WTC11 (cell line): ENCODE results near the gene RHOF. TPM values are rescaled to one million over a fixed set of nuclear protein-coding genes. Genes with fewer than 3 reads are reported as not detected.

ENCODE experiments used
- ATAC-seq: fragments of 200-7000 bp; cut with Tn5 transposase; 2 replicates; pipeline ENCODE4 v1.10.0; 2021; ENCODE audit warnings: mild to moderate bottlenecking, moderate library complexity
- CTCF ChIA-PET: fragments of 300-600 bp; sonication (Branson Sonifier 250); formaldehyde crosslinking; loops from one replicate; lab custom pipeline; 2021; ENCODE audit warnings: antibody characterized with exemption; lab: Charles Lee
- POLR2A ChIA-PET: fragments of 350-600 bp; sonication (Branson Sonifier 250); formaldehyde crosslinking; loops from one replicate; lab custom pipeline; 2021; ENCODE audit warnings: antibody characterized with exemption; lab: Charles Lee
- DNase-seq: peaks from one replicate; pipeline ENCODE4 v3.0.0; 2021; ENCODE audit warnings: low spot score
- H3K27ac Mint-ChIP-seq: 2 replicates; pipeline ENCODE4 v1.8.0; 2021; ENCODE audit warnings: mixed read lengths
- H3K27me3 Mint-ChIP-seq: 2 replicates; pipeline ENCODE4 v1.8.0; 2021; ENCODE audit warnings: low read depth, mild to moderate bottlenecking, moderate library complexity, mixed read lengths
- H3K36me3 Mint-ChIP-seq: 2 replicates; pipeline ENCODE4 v1.8.0; 2021; ENCODE audit warnings: mixed read lengths
- H3K4me1 Mint-ChIP-seq: 2 replicates; pipeline ENCODE4 v1.8.0; 2022; ENCODE audit warnings: mixed read lengths
- H3K4me3 Mint-ChIP-seq: 2 replicates; pipeline ENCODE4 v1.8.0; 2021; ENCODE audit warnings: mild to moderate bottlenecking, moderate library complexity, mixed read lengths
- H3K9me3 Mint-ChIP-seq: 2 replicates; pipeline ENCODE4 v1.8.0; 2021; ENCODE audit warnings: mixed read lengths
- ATF1 ChIP-seq: sonication (generic); formaldehyde crosslinking; IDR thresholded peaks from 2 replicates; pipeline ENCODE4 v1.8.1; 2023; ENCODE audit warnings: mild to moderate bottlenecking, moderate library complexity, missing genetic modification reagents
- CREM ChIP-seq: sonication (generic); formaldehyde crosslinking; IDR thresholded peaks from 2 replicates; pipeline ENCODE4 v1.8.1; 2022; ENCODE audit warnings: mild to moderate bottlenecking, missing genetic modification reagents, moderate library complexity
- ELF4 ChIP-seq: sonication (generic); formaldehyde crosslinking; IDR thresholded peaks from 2 replicates; pipeline ENCODE4 v1.8.1; 2022; ENCODE audit warnings: low read depth, mild to moderate bottlenecking, moderate library complexity, missing genetic modification reagents
- ERG ChIP-seq: fragments of 250-450 bp; sonication (Bioruptor Pico); IDR thresholded peaks from 2 replicates; pipeline ENCODE4 v1.8.0; 2021; ENCODE audit warnings: mild to moderate bottlenecking
- ESRRA ChIP-seq: sonication (generic); formaldehyde crosslinking; IDR thresholded peaks from 2 replicates; pipeline ENCODE4 v1.8.1; 2022; ENCODE audit warnings: mild to moderate bottlenecking, missing genetic modification reagents, borderline replicate concordance
- FOXP4 ChIP-seq: sonication (generic); formaldehyde crosslinking; IDR thresholded peaks from 2 replicates; pipeline ENCODE4 v1.8.0; 2022; ENCODE audit warnings: mild to moderate bottlenecking, missing genetic modification reagents
- GABPB1 ChIP-seq: sonication (generic); formaldehyde crosslinking; IDR thresholded peaks from 2 replicates; pipeline ENCODE4 v1.8.1; 2023; ENCODE audit warnings: mild to moderate bottlenecking, missing genetic modification reagents
- GTF2I ChIP-seq: fragments of 250-450 bp; sonication (Bioruptor Pico); conservative IDR thresholded peaks from 2 replicates; pipeline ENCODE4 v1.4.0; 2021; ENCODE audit warnings: mild to moderate bottlenecking
- JAZF1 ChIP-seq: fragments of 250-450 bp; sonication (Bioruptor Pico); IDR thresholded peaks from 2 replicates; pipeline ENCODE4 v1.9.0; 2021; ENCODE audit warnings: moderate library complexity, mild to moderate bottlenecking, inconsistent platforms
- PRRX2 ChIP-seq: fragments of 250-450 bp; sonication (Bioruptor Pico); IDR thresholded peaks from 2 replicates; pipeline ENCODE4 v1.8.0; 2021; ENCODE audit warnings: mild to moderate bottlenecking
- SP1 ChIP-seq: sonication (generic); formaldehyde crosslinking; conservative IDR thresholded peaks from 2 replicates; pipeline ENCODE4 v1.8.1; 2022; ENCODE audit warnings: missing genetic modification reagents
- TCF7 ChIP-seq: sonication (generic); formaldehyde crosslinking; IDR thresholded peaks from 2 replicates; pipeline ENCODE4 v1.8.0; 2022; ENCODE audit warnings: mild to moderate bottlenecking, low read depth, missing genetic modification reagents, moderate library complexity
- ZNF396 ChIP-seq: fragments of 250-450 bp; sonication (Bioruptor Pico); IDR thresholded peaks from 2 replicates; pipeline ENCODE4 v1.8.0; 2021; ENCODE audit warnings: mild to moderate bottlenecking, moderate library complexity, borderline replicate concordance
- ZNF416 ChIP-seq: fragments of 250-450 bp; sonication (Bioruptor Pico); IDR thresholded peaks from 2 replicates; pipeline ENCODE4 v1.9.0; 2021; ENCODE audit warnings: mild to moderate bottlenecking, inconsistent platforms
- total RNA-seq: library from RNA; stranded (reverse); gene quantifications from 3 replicates; pipeline ENCODE4 v1.2.3, GENCODE V29; 2021
- TF ChIP-seq, protein P1 (sequence below): sonication (generic); formaldehyde crosslinking; IDR thresholded peaks from 2 replicates; pipeline ENCODE4 v1.8.0; 2022; ENCODE audit warnings: missing genetic modification reagents
- TF ChIP-seq, protein P2 (sequence below): fragments of 250-450 bp; sonication (Bioruptor Pico); IDR thresholded peaks from 2 replicates; pipeline ENCODE4 v2.1.2; 2022; ENCODE audit warnings: mild to moderate bottlenecking, moderate library complexity
- TF ChIP-seq, protein P3 (sequence below): sonication (generic); formaldehyde crosslinking; IDR thresholded peaks from 2 replicates; pipeline ENCODE4 v1.8.1; 2023; ENCODE audit warnings: mild to moderate bottlenecking, moderate library complexity, missing genetic modification reagents
- TF ChIP-seq, protein P4 (sequence below): sonication (generic); formaldehyde crosslinking; IDR thresholded peaks from 2 replicates; pipeline ENCODE4 v1.8.1; 2022; ENCODE audit warnings: mild to moderate bottlenecking, moderate library complexity, missing genetic modification reagents
- TF ChIP-seq, protein P5 (sequence below): sonication (generic); formaldehyde crosslinking; IDR thresholded peaks from 2 replicates; pipeline ENCODE4 v1.8.0; 2022; ENCODE audit warnings: mild to moderate bottlenecking, missing genetic modification reagents
- TF ChIP-seq, protein P6 (sequence below): fragments of 250-450 bp; sonication (Bioruptor Pico); IDR thresholded peaks from 2 replicates; pipeline ENCODE4 v1.9.0; 2021; ENCODE audit warnings: mild to moderate bottlenecking

The RHOF gene
- total RNA-seq, 1 experiment from 2014 or later: 45.3 TPM

GRCh38 chr12:121793838-121794533 lies 498 bp upstream of the RHOF start:
- ATAC-seq: peak; percentile 60
- no peaks in the 10 kb centered on the region; the same call in 1 of the 2 replicates for H3K27me3 Mint-ChIP-seq
- H3K36me3 Mint-ChIP-seq: peaks cover 10% of the 10 kb centered on the region
- H3K4me1 Mint-ChIP-seq: peaks cover 49% of the 10 kb centered on the region
- POLR2A ChIA-PET: interaction anchor here (0.6 to 11.7 kb wide), 9 partner anchors 9 to 359 kb away, joined by 3 to 161 read pairs (median 6); partner anchors contain the start of genes PSMD9, SETD1B and TMEM120B
- H3K9me3 Mint-ChIP-seq: no peaks in the 10 kb centered on the region
- peak; percentile 95 for DNase-seq
- H3K27ac Mint-ChIP-seq: peak overlapping the region; percentile 90
- CTCF ChIA-PET: interaction anchor here (0.6 to 12.5 kb wide), 87 partner anchors 13 to 1737 kb away, joined by 3 to 532 read pairs (median 5); partner anchors contain the start of genes B3GNT4, BCL7A, CFAP251 and HPD
- H3K4me3 Mint-ChIP-seq: peak overlapping the region; percentile 71
- peak; percentile 59; the same call in 1 of the 2 replicates for TF ChIP-seq ATF1
- TF ChIP-seq, protein P1, sequence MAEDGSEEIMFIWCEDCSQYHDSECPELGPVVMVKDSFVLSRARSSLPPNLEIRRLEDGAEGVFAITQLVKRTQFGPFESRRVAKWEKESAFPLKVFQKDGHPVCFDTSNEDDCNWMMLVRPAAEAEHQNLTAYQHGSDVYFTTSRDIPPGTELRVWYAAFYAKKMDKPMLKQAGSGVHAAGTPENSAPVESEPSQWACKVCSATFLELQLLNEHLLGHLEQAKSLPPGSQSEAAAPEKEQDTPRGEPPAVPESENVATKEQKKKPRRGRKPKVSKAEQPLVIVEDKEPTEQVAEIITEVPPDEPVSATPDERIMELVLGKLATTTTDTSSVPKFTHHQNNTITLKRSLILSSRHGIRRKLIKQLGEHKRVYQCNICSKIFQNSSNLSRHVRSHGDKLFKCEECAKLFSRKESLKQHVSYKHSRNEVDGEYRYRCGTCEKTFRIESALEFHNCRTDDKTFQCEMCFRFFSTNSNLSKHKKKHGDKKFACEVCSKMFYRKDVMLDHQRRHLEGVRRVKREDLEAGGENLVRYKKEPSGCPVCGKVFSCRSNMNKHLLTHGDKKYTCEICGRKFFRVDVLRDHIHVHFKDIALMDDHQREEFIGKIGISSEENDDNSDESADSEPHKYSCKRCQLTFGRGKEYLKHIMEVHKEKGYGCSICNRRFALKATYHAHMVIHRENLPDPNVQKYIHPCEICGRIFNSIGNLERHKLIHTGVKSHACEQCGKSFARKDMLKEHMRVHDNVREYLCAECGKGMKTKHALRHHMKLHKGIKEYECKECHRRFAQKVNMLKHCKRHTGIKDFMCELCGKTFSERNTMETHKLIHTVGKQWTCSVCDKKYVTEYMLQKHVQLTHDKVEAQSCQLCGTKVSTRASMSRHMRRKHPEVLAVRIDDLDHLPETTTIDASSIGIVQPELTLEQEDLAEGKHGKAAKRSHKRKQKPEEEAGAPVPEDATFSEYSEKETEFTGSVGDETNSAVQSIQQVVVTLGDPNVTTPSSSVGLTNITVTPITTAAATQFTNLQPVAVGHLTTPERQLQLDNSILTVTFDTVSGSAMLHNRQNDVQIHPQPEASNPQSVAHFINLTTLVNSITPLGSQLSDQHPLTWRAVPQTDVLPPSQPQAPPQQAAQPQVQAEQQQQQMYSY: peak; percentile 23; the same call in 1 of the 2 replicates
- no peak for TF ChIP-seq ELF4
- TF ChIP-seq ESRRA (CRISPR knock-in tag): peak; percentile 85
- TF ChIP-seq CREM (CRISPR knock-in tag): peak; percentile 76
- peak; percentile 82 for TF ChIP-seq FOXP4 (CRISPR knock-in tag)
- TF ChIP-seq JAZF1 (CRISPR knock-in tag): no peak
- TF ChIP-seq, protein P2, sequence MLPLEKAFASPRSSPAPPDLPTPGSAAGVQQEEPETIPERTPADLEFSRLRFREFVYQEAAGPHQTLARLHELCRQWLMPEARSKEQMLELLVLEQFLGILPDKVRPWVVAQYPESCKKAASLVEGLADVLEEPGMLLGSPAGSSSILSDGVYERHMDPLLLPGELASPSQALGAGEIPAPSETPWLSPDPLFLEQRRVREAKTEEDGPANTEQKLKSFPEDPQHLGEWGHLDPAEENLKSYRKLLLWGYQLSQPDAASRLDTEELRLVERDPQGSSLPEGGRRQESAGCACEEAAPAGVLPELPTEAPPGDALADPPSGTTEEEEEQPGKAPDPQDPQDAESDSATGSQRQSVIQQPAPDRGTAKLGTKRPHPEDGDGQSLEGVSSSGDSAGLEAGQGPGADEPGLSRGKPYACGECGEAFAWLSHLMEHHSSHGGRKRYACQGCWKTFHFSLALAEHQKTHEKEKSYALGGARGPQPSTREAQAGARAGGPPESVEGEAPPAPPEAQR: no peak
- TF ChIP-seq ZNF396 (CRISPR knock-in tag): no peak
- TF ChIP-seq TCF7 (CRISPR knock-in tag): peak; percentile 89; the same call in 1 of the 2 replicates
- TF ChIP-seq, protein P3, sequence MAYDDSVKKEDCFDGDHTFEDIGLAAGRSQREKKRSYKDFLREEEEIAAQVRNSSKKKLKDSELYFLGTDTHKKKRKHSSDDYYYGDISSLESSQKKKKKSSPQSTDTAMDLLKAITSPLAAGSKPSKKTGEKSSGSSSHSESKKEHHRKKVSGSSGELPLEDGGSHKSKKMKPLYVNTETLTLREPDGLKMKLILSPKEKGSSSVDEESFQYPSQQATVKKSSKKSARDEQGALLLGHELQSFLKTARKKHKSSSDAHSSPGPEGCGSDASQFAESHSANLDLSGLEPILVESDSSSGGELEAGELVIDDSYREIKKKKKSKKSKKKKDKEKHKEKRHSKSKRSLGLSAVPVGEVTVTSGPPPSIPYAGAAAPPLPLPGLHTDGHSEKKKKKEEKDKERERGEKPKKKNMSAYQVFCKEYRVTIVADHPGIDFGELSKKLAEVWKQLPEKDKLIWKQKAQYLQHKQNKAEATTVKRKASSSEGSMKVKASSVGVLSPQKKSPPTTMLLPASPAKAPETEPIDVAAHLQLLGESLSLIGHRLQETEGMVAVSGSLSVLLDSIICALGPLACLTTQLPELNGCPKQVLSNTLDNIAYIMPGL: peak; percentile 100
- peak; percentile 62 for TF ChIP-seq ERG (CRISPR knock-in tag)
- TF ChIP-seq GABPB1 (CRISPR knock-in tag): peak; percentile 78
- TF ChIP-seq GTF2I: peak; percentile 65; the same call in 1 of the 2 replicates
- TF ChIP-seq ZNF416: peak; percentile 63; the same call in 1 of the 2 replicates
- TF ChIP-seq, protein P4, sequence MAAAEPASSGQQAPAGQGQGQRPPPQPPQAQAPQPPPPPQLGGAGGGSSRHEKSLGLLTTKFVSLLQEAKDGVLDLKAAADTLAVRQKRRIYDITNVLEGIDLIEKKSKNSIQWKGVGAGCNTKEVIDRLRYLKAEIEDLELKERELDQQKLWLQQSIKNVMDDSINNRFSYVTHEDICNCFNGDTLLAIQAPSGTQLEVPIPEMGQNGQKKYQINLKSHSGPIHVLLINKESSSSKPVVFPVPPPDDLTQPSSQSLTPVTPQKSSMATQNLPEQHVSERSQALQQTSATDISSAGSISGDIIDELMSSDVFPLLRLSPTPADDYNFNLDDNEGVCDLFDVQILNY (CRISPR knock-in tag): peak; percentile 69; the same call in 1 of the 2 replicates
- peak; percentile 83; the same call in 1 of the 2 replicates for TF ChIP-seq PRRX2 (CRISPR knock-in tag)
- TF ChIP-seq, protein P5, sequence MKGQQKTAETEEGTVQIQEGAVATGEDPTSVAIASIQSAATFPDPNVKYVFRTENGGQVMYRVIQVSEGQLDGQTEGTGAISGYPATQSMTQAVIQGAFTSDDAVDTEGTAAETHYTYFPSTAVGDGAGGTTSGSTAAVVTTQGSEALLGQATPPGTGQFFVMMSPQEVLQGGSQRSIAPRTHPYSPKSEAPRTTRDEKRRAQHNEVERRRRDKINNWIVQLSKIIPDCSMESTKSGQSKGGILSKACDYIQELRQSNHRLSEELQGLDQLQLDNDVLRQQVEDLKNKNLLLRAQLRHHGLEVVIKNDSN (CRISPR knock-in tag): peak; percentile 23; the same call in 1 of the 2 replicates
- TF ChIP-seq, protein P6, sequence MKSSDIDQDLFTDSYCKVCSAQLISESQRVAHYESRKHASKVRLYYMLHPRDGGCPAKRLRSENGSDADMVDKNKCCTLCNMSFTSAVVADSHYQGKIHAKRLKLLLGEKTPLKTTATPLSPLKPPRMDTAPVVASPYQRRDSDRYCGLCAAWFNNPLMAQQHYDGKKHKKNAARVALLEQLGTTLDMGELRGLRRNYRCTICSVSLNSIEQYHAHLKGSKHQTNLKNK (CRISPR knock-in tag): peak; percentile 14; the same call in 1 of the 2 replicates
- peak; percentile 83 for TF ChIP-seq SP1 (CRISPR knock-in tag)
